ENCODE data around the gene SLC7A14. TPM values are rescaled to one million over a fixed set of nuclear protein-coding genes. Genes with fewer than 3 reads are reported as not detected.
A peak's percentile ranks its signal among the peaks of the same experiment; 100 is the strongest.

Gene SLC7A14
- total RNA-seq, 8 experiments from 2014 or later = 0.22 to 39.5 (median 3.6) TPM

DNA sequence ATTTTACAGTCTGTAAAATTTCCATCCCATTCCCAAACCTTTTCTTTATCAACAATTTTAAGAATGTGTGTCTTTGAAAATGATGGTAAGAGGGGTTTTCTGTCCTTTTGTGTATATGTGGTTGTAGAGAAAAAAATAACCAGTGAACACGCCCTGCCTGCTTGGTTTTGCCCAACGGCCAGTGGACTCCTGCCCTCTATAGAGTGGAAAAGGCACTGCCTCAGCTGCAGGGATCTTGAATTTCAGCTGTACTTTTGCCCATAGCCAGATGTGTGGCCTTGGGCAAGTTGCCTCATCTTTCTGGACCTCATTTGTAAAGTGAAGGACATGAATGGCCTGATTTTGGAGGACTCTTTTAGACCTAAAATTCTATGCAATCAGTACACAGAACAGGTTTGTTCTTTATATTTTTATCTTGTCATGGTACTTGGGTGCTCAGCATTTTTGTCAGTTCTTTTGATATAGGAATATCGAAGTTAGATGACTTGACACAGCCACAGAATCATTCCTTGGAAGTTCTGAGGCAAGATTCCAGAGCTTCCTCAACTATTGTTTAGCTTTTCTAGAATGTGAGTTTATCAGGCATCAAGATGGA lies 86.2 kb downstream of the SLC7A14 start:
- H3K27ac ChIP-seq = no peak overlapping the region
- 4 to 80% (median 60%) methylated on average over 1 to 3 of the region's 3 CpGs; no CpG with 5 or more reads in 3 of the 10 experiments for WGBS, 10 experiments
- in situ Hi-C loops (cut with MboI; ENCODE audit: low pct_unique_long_range_greater_than_20kb in 2 of 9, low sequenced_read_pairs in 9 of 9, unreplicated experiment in 9 of 9) = no loop called here

DNA sequence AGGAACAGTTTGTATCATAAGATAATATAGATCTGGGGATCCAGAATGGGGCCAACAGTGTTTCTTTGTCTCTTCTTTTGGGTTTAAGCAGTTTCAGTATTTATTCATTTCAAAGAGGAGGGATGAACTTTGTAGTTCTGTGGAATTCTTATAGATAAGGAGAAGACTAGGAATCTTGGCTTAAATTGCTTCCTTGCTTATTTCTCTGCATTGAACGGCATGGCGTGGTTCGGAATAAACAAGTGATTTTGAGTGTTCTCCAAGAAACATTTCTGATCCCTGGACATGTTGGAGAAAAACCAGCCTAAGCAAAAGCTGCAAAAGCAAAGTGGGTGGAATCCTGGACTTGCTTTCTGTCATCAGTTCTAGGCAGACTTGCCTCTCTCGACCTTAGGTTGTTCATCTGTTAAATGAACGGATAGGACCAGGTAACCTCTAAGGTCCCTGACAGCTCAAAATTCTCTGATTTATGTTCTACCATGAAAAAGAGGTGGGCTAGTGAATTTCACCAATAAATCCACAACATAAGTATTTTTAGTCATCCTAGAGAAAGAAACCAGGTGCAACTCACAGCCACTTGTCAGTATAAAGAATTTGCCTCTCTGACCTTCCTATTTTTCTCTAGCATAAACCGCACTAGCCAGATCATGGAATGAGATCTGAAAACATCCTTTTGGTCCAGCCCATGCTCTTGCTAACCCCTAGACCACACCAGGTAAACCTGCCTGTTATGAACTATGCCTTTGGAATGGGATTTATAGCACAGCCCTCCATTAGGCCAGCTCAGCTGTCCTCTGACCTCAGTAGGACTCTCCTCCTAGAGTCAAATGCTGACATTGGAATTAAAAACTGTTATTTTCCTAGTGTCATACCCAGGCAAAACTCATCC lies 88.4 kb downstream of the SLC7A14 start:
- ATAC-seq (replicated peaks in 6 of 8) = peak in 1 of 8 experiments; percentile 63
- Histone ChIP-seq H3K4me1 (replicated peaks in 1 of 2) (peaks cover 0 to 11% of the 10 kb centered on the region in 2 donors), H3K4me3 (no peak overlapping the region), H3K27ac (no peak overlapping the region)
- WGBS, 10 experiments = 63 to 100% (median 91%) methylated on average over 1 to 6 of the region's 6 CpGs; no CpG with 5 or more reads in 1 of the 10 experiments
- in situ Hi-C loops (cut with MboI; ENCODE audit: low pct_unique_long_range_greater_than_20kb in 2 of 9, low sequenced_read_pairs in 9 of 9, unreplicated experiment in 9 of 9) = no loop called here

More for the DNA sequence above, 86.2 kb downstream of the SLC7A14 start:
- ATAC-seq (replicated peaks in 6 of 8) = peak in 4 of 8 experiments; percentile 44 to 93 (median 88)
- H3K4me1 ChIP-seq (replicated peaks in 1 of 2) = no peaks in the 10 kb centered on the region
- H3K4me3 ChIP-seq = no peak overlapping the region

DNA sequence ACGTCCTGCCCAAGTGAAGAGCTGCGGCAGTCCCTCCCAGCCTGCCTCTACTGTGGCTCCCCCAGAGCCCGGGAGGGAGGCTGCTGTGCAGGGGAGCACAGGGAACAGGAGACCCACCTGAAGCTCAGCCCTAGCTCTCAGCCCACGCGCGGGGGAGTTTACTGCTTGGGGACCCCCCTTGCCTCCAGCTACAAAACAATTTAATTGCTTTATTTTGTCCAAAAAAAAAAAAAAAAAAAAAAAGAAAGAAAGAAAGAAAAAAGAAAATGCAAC lies 89.1 kb downstream of the SLC7A14 start:
- Histone ChIP-seq H3K4me1 (replicated peaks in 1 of 2) (peaks cover 0 to 11% of the 10 kb centered on the region in 2 donors), H3K4me3 (no peak overlapping the region), H3K27ac (no peak overlapping the region)
- in situ Hi-C loops (cut with MboI; ENCODE audit: low pct_unique_long_range_greater_than_20kb in 2 of 9, low sequenced_read_pairs in 9 of 9, unreplicated experiment in 9 of 9) = no loop called here
- 83 to 97% (median 93%) methylated on average over 3 to 5 of the region's 6 CpGs; no CpG with 5 or more reads in 5 of the 10 experiments for WGBS, 10 experiments
- no peak for ATAC-seq (replicated peaks in 6 of 8)

DNA sequence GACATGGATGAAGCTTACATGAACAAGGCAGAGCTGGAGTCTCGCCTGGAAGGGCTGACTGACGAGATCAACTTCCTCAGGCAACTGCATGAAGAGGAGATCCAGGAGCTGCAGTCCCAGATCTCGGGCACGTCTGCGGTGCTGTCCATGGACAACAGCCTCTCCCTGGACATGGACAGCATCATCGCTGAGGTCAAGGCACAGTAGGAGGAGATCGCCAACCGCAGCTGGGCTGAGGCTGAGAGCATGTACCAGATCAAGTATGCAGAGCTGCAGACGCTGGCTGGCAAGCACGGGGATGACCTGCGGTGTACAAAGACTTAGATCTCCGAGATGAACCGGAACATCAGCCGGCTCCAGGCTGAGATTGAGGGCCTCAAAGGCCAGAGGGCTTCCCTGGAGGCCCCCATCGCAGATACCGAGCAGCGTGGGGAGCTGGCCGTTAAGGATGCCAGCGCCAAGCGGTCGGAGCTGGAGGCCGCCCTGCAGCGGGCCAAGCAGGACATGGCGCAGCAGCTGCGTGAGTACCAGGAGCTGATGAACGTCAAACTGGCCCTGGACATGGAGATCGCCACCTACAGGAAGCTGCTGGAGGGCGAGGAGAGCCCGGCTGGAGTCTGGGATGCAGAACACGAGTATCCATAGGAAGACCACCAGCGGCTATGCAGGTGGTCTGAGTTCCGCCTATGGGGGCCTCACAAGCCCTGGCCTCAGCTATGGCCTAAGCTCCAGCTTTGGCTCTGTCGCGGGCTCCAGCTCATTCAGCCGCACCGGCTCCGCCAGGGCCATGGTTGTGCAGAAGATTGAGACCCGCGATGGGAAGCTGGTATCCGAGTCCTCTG lies 89.6 kb downstream of the SLC7A14 start:
- no peak for ATAC-seq (replicated peaks in 6 of 8)
- H3K4me3 ChIP-seq = no peak overlapping the region
- WGBS, 10 experiments = 73 to 100% (median 94%) methylated on average over 2 to 16 of the region's 40 CpGs; no CpG with 5 or more reads in 2 of the 10 experiments
- in situ Hi-C loops (cut with MboI; ENCODE audit: low pct_unique_long_range_greater_than_20kb in 2 of 9, low sequenced_read_pairs in 9 of 9, unreplicated experiment in 9 of 9) = no loop called here
- peaks cover 0 to 11% of the 10 kb centered on the region in 2 donors for H3K4me1 ChIP-seq (replicated peaks in 1 of 2)
- no peak overlapping the region for H3K27ac ChIP-seq

DNA sequence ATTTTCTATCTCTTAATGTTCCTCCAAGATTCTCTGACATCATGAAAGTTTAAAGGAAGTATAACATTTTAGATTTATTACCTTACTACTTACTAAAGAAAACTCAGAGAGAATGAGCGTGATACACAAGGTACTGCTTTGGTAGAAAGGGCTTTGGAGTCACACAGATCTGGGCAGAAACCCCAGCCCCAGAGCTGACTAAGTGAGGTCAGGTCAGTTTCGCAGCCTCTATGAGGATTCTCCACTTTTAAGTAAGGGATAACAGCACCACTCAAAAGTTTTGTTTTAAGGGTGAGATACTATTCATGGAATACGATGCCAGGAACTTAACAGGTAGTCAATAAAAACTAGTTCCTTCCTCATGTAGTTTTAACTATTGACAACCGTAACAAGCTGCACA lies 91.1 kb downstream of the SLC7A14 start:
- WGBS, 10 experiments = 61 to 100% (median 100%) methylated on average over 1 to 4 of the region's 4 CpGs
- Histone ChIP-seq H3K4me3 (no peak overlapping the region), H3K27ac (no peak overlapping the region), H3K4me1 (replicated peaks in 1 of 2) (peaks cover 0 to 11% of the 10 kb centered on the region in 2 donors)
- in situ Hi-C loops (cut with MboI; ENCODE audit: low pct_unique_long_range_greater_than_20kb in 2 of 9, low sequenced_read_pairs in 9 of 9, unreplicated experiment in 9 of 9) = no loop called here
- no peak for ATAC-seq (replicated peaks in 6 of 8)

DNA sequence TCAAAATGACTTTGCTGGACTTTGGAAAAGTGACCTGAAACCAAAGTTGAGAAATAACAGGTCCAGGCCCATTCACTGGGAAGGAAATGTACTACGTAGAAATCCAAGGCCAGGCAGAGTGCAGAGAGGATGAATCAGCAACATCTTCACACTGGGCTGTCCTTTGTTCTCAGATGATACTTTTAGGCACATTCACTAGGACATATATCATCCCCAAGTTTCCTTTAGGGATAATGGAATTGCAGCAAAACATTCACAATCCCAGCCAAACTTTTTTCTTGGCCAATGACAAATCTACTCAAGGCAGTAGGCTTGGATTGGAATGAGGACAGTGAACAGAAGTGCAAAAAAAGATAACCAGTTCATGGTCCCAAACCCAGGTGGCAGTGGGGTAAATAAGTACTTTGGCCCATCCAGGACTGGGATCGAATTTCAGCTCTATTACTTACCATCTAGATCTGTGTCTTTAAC lies 92.1 kb downstream of the SLC7A14 start:
- in situ Hi-C loops (cut with MboI; ENCODE audit: low pct_unique_long_range_greater_than_20kb in 2 of 9, low sequenced_read_pairs in 9 of 9, unreplicated experiment in 9 of 9) = no loop called here
- ATAC-seq (replicated peaks in 6 of 8) = peak in 4 of 8 experiments; percentile 44 to 62 (median 55)

DNA sequence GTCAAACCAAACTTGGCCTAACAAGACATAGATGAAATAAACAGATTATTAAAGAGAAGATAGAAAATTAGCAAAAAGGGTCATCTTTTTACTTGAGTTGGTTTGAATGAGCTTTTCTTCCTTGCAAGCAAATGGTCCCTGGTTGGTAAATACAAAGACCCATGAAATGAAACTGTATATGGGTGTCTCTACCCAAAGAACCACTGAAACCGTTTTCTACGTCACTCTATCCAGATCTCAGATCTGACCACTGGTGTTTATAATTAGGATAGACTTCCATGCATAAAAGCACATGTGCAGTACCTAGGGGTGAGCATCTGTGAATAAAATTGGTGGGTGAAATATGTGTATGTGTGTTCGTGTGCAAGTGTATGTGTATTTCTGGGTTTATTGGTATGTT lies 94.0 kb downstream of the SLC7A14 start:
- in situ Hi-C loops (cut with MboI; ENCODE audit: low pct_unique_long_range_greater_than_20kb in 2 of 9, low sequenced_read_pairs in 9 of 9, unreplicated experiment in 9 of 9) = no loop called here
- ATAC-seq (replicated peaks in 6 of 8) = no peak
- Histone ChIP-seq H3K4me3 (no peak overlapping the region), H3K4me1 (replicated peaks in 1 of 2) (peaks cover 0 to 14% of the 10 kb centered on the region in 2 donors), H3K27ac (no peak overlapping the region)
- 67 to 100% (median 89%) methylated on average over 1 to 3 of the region's 3 CpGs; no CpG with 5 or more reads in 2 of the 10 experiments for WGBS, 10 experiments

More for the DNA sequence above, 92.1 kb downstream of the SLC7A14 start:
- Histone ChIP-seq H3K4me3 (no peak overlapping the region), H3K27ac (no peak overlapping the region), H3K4me1 (replicated peaks in 1 of 2) (peaks cover 0 to 11% of the 10 kb centered on the region in 2 donors)
- whole genome bisulfite sequencing, 10 experiments = 43 to 100% (median 79%) methylated on average over 1 to 2 of the region's 2 CpGs; no CpG with 5 or more reads in 1 of the 10 experiments

DNA sequence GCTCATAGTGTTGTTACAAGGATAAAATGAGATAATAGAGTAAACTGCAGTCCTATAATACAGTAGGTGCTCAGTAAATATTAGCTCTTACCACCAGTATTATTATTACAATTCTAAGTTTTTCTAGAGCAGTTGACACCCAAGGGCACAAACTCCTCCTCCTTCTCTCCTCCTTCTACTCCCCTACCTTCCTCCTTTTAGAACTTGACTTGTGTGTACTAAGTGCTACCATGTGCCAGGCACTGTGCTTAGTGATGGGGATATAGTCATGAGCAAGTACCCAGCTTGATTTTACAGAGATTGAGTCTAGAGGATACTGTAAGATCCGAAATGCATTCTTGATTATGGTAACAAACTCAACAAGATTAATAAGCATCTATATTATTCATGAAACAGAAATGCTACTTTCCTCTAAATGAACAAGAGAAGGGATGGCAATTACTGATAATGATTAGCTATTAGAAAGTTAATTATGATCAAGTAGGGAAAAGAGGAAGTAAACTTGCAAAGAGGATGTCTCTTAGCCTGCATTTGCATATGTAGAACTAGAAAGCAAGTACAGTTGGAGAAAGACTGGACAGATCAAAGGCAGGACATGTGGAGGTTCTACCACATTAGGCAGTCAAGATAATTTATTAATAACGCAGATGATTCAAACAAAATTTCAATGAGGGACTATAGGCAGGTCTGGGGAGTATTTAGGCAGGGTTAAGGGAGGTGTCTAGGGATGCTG lies 94.9 kb downstream of the SLC7A14 start:
- no peak for ATAC-seq (replicated peaks in 6 of 8)
- in situ Hi-C loops (cut with MboI; ENCODE audit: low pct_unique_long_range_greater_than_20kb in 2 of 9, low sequenced_read_pairs in 9 of 9, unreplicated experiment in 9 of 9) = no loop called here
- Histone ChIP-seq H3K27ac (no peak overlapping the region), H3K4me3 (no peak overlapping the region), H3K4me1 (replicated peaks in 1 of 2) (peaks cover 0 to 14% of the 10 kb centered on the region in 2 donors)
- WGBS, 10 experiments = 71 to 100% (median 98%) methylated on average over 1 to 2 of the region's 2 CpGs

DNA sequence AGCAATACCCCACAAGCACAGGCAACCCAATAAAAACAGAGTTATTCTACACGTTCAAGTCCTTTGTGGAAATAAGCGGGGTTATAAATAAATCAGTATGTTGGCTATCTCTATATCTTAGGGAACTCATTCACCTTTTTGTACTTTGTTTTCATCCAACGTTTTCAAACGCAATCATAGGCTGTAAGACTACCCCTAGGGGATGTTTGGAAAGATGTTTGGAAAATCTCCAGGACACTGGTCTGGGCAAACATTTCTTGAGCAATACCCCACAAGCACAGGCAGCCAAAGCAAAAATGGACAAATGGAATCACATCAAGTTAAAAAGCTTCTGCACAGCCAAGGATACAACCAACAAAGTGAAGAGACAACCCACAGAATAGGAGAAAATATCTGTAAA lies 97.1 kb downstream of the SLC7A14 start:
- peaks cover 0 to 12% of the 10 kb centered on the region in 2 donors for H3K4me1 ChIP-seq (replicated peaks in 1 of 2)
- 11 to 100% (median 80%) methylated on average over 2 to 4 of the region's 4 CpGs; no CpG with 5 or more reads in 1 of the 10 experiments for WGBS, 10 experiments
- no peak overlapping the region for H3K4me3 ChIP-seq
- no peak overlapping the region for H3K27ac ChIP-seq
- ATAC-seq (replicated peaks in 6 of 8) = peak in 3 of 8 experiments; percentile 10 to 42 (median 38)
- in situ Hi-C loops (cut with MboI; ENCODE audit: low pct_unique_long_range_greater_than_20kb in 2 of 9, low sequenced_read_pairs in 9 of 9, unreplicated experiment in 9 of 9) = no loop called here

DNA sequence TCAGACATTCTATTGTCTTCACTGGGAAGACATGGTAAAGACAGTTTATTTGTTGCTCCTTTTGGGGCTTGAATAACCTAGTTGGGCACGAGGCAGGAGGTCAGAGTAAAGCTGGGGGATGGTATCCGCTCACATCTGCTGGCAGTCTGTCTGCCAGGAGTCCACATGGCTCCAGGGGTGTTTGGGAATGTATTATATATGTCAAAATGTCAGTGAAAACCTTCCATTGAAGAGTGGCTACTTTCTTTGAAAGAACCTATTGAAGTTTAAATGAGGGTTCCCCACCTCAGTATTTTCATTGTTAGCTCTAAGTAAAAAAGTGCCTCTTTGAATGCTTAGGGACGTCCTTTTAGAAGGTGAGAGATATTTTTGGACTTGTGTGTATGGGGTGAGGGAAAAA lies 98.8 kb downstream of the SLC7A14 start:
- H3K27ac ChIP-seq = no peak overlapping the region
- in situ Hi-C loops (cut with MboI; ENCODE audit: low pct_unique_long_range_greater_than_20kb in 2 of 9, low sequenced_read_pairs in 9 of 9, unreplicated experiment in 9 of 9) = no loop called here
- 33 to 67% (median 39%) methylated on average over 1 to 3 of the region's 3 CpGs; no CpG with 5 or more reads in 2 of the 10 experiments for WGBS, 10 experiments
- no peak for ATAC-seq (replicated peaks in 6 of 8)
- H3K4me3 ChIP-seq = no peak overlapping the region
- H3K4me1 ChIP-seq (replicated peaks in 1 of 2) = peaks cover 0 to 3% of the 10 kb centered on the region in 2 donors

DNA sequence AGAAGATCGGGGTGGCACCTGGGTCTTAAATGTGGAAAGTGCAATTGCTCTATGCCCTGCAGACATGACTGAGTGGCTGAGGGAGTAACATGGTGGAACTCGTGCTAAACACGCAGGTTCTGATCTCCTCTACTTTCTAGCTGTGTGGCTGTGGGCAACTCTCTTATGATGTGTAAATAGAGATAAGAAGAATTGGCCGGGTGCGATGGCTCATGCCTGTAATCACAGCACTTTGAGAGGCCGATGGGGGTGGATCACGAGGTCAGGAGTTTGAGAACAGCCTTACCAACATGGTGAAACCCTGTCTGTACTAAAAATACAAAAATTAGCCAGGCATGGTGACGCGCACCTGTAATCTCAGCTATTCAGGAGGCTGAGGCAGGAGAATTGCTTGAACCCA lies 99.5 kb downstream of the SLC7A14 start:
- no peak overlapping the region for H3K4me3 ChIP-seq
- ATAC-seq (replicated peaks in 6 of 8) = no peak
- 56 to 100% (median 96%) methylated on average over 1 to 7 of the region's 9 CpGs; no CpG with 5 or more reads in 4 of the 10 experiments for WGBS, 10 experiments
- peaks cover 0 to 3% of the 10 kb centered on the region in 2 donors for H3K4me1 ChIP-seq (replicated peaks in 1 of 2)
- H3K27ac ChIP-seq = no peak overlapping the region
- in situ Hi-C loops (cut with MboI; ENCODE audit: low pct_unique_long_range_greater_than_20kb in 2 of 9, low sequenced_read_pairs in 9 of 9, unreplicated experiment in 9 of 9) = no loop called here

DNA sequence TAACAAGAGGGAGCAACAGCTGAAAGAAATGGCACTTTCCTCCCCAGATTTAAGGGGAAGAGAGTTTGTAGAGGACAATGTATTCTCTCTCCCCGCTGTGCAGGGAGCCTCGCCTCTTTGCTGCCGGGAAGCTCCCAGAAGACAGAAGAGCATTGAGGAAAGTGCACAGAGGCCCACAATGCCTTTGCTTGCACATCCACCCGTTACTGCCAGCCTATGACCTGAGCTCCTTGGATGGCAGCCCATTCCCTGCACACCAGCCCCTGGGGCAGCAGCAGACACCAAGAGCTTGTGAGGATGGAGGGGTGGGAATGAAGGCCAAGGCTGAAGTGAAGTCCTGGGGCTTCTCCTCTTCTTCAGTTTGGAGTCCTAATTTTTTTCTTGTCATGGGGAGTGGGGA lies 100.2 kb downstream of the SLC7A14 start:
- no peak for ATAC-seq (replicated peaks in 6 of 8)
- H3K27ac ChIP-seq = no peak overlapping the region
- WGBS, 10 experiments = 80 to 100% (median 87%) methylated on average over 1 to 4 of the region's 4 CpGs; no CpG with 5 or more reads in 6 of the 10 experiments
- peaks cover 0 to 3% of the 10 kb centered on the region in 2 donors for H3K4me1 ChIP-seq (replicated peaks in 1 of 2)
- H3K4me3 ChIP-seq = no peak overlapping the region
- in situ Hi-C loops (cut with MboI; ENCODE audit: low pct_unique_long_range_greater_than_20kb in 2 of 9, low sequenced_read_pairs in 9 of 9, unreplicated experiment in 9 of 9) = no loop called here

Measured in motor neuron (in vitro differentiated cells).